HPDE6-E6E7 (cell line): ENCODE measurements around the gene BCORL1.

Source experiments
- DNase-seq: peaks from one replicate; pipeline ENCODE4 v3.0.0; 2011; ENCODE audit warnings: missing footprints; ENCODE audit errors: extremely low spot score

The BCORL1 gene

GRCh38 chrX:129961180-129962083 is 21.0 kb upstream of the BCORL1 start:
- no peak for DNase-seq

- DNase-seq, result no peak
Observed at GRCh38 chrX:129963729-129964128, 18.7 kb upstream of the BCORL1 start.

- DNase-seq, result no peak
Observed at GRCh38 chrX:129965166-129965565, 17.3 kb upstream of the BCORL1 start.

DNA sequence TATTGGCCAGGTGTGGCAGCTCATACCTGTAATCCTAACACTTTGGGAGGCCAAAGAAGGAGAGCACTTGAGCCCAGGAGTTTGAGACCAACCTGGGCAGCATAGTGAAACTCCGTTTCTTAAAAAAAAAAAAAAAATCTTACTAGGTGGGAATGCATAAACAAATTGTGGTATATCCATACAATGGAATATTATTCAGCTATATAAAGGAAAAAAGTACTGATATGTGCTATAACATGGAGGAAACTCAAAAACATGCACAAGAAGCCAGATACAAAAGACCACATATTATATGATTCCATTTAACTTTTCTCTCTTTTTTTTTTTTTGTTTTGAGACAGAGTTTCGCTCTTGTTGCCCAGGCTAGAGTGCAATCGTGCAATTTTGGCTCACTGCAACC is 13.5 kb upstream of the BCORL1 start:
- no peak for DNase-seq

DNA sequence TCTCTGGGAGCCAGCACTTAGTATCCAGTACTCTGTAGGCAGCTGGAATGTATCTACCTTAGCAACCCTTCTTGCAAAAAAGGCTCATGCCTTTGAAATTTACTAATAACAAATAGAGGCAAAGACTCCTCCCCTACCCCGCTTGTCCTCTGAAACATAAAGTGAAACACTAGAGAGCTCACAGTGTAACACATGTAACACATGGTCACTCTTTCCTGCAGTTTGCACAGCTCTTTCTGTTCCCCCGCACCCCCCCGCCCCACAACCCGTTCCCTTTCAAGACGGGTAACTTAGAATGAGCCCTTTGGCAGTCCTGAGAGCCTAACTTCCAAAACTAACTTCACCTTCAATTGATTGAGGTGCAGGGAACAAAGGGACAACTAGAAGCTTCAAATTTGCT is 6.0 kb upstream of the BCORL1 start:
- DNase-seq, result no peak

DNA sequence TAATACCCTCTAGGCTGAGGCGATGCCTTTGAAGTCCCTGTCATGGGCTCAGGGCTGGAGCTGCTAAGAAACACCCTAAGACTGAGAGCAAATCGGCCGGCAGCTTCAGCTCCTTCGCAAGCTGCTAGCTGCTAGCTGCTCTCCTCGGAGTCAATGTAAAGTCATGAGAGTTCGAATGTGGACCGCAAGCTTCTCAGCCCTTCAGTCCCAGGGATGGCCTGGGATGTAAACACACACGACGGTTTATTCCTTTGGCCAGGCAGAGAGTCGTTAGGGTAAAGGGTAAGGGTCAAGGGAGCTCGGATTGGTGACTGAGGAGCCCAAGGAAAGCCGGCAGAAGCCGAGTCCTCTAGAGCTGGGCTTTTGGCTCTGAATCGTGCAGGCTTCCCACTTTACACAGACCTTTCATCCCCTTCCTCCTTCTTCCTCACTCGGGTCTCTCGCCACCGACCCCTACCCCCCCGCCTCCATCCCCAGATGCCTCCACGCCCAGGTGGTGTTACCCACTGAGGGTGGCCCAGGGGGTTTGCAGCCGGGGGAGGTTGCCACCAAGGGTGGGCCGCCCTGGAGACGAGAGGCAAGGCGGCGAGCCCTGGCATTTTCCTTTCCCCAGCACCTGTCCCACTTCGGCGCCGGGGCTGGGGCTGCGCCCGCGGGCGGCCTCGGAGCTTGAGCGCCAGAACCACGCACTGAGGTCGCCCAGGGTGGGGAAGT is 3.1 kb upstream of the BCORL1 start:
- no peak for DNase-seq

- no peak for DNase-seq
Observed at GRCh38 chrX:129980001-129980401, 2.4 kb upstream of the BCORL1 start.

DNA sequence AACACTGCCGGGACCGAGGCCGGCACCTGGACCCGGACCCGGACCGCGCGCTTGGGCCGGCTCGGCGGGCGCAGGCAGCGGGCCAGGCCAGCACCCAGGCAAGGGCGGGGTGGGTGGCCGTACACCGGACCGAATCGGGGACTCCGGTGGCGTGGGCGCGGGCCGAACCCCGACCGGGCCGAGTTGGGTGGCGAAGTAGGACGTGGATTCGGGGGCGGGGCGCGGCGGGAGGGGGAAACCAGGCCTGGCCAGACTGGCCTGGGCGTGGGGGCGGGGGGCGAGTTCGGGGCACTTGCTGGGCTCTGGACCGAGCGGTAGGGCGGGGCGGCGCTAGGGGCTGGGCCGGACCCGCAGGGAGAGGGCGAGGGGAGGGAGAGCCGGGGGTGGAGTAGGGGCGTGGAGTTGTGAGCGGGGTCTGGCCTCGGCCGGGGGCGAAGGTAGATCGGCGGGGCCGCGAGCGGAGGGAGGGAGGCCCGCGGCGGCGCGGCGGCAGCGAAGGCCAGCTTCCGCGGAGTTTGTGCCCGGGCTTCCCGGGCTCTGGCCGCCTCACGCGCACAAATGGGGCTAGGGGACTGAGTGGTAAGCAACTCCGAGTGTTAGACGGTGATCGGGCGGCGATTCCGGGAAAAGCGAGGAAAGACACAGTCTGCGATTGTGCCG is 1.8 kb upstream of the BCORL1 start:
- no peak for DNase-seq

DNA sequence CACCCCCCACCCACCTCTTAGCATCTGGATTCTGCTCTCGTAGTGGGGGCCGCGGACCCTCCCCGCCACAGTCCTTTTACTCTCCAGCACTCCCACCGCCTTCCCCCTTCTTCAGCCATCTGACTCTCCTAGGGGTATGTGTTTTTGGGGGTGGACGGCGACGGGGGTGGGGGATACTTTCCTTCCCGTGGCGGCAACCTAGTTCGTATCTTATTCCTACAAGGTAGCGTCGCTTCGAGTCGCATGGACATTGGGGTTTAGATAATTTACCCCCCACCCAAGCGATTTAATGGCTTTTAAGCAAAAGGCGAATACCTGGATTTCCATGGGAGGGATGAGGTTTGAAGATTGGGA is 1.3 kb upstream of the BCORL1 start:
- DNase-seq, result no peak

DNA sequence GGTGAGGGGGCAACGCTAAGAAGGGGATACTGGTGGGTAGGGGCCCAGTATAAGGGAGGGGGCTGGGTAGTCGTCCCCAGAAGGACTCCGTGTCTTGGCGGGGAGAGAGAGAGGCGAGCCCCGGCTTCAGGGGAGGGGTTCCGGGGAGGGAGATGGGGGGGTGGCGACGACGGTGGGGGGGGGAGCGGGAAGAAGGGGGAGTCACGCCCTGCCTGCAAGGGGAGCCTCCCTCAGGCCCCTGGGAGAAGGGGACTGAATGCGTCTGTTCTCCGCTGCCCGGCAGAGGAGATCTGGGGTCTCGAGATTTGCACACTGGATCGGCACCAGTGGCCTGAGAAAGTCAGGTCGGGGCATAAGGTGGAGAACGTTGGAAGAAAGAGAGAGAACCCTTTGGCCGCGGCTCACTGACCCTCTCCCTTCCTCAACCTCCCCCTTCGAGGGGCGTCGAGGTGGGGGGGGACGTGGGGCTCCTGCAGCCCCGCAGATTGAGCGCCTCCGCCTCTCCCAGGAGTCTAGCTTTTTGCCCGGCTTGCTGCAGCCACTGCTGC is 609 bp upstream of the BCORL1 start:
- DNase-seq, result no peak

GRCh38 chrX:129983575-129984110 is 1.2 kb downstream of the BCORL1 start:
- no peak for DNase-seq

DNA sequence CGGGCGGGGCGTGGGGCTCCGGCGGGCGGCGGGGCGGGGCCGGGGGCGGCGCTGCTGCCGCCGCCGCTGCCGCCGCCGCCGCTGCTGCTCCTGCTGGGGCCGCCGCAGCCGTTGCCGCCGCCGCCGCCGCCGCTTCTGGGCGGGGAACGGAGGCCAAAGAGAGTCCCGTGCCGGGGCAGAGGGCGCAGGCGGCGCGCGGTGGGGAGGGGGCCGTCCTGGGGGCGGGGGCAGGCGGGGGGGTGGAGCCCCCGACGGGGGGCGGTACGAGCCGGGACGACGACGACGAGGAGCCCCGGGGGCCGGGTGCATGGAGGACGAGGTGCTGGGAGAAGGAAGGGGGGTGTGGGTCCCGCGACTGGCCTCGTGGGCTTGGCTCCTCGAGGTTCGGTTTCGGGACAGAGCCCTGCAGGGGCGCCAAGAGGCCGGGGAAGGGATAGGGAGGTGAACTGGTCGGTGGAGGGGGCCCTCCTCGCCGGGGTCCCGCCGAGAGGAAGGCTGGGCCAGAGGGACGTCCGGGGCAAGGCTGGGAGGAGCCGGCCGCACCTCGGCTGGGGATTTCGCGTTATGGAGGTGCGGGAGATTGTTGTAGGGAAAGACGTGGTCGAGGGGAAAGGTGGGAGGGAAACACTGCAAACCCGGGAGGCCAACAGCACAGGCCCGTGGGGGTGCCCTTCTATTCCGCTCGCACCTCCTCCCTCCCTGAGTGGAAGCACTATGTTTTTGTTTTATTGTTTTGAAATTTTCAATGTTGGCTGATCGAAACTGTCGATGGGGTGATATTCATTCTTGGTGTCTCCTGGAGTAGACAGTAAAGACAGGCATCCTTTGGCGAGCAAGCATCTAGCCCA is 1.9 kb downstream of the BCORL1 start:
- no peak for DNase-seq

DNA sequence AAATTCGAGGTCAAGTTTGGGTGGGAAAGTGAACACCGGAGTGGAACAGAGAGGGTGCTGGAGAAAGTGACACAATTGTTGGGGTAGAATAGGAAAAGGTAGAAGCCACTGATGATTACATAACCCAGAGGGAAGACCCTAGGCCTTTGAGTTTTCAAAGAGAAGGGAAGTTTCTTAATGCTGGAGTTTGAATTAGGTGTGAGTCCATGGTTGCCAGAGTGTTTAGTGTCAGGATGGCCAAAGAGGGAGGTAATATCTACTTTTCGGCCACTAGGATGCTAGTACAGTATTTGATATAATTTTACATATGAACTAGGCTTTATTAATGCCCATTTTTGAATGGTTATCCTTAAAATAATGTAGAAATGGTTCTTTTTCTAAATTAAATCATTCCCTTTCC is 5.4 kb downstream of the BCORL1 start:
- DNase-seq, result no peak

- no peak for DNase-seq
Observed at GRCh38 chrX:129992181-129992580, 9.7 kb downstream of the BCORL1 start.

- no peak for DNase-seq
Observed at GRCh38 chrX:129996120-129996519, 13.7 kb downstream of the BCORL1 start.

GRCh38 chrX:129997086-129997485 is 14.7 kb downstream of the BCORL1 start:
- DNase-seq, result no peak

DNA sequence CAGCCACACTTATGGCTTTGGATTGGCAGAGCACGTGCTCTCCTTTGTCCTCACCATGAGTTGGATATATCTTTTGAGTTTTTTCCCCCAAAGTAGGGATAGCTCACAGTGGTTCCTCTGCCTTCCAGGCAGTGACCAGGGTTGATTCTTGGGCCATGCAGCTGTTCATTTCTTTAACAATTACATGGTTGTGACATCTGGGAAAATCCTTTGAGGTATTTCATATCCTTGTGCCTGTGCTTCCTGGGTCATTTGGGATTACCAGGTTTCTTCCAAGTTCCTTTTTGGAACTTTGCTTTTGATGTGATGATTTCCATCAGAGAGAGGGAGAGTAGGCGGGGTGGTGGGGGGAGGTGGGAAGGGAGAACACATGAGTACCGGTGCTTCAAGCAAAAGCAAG is 15.6 kb downstream of the BCORL1 start:
- no peak for DNase-seq

GRCh38 chrX:130001893-130002292 is 19.5 kb downstream of the BCORL1 start:
- no peak for DNase-seq

DNA sequence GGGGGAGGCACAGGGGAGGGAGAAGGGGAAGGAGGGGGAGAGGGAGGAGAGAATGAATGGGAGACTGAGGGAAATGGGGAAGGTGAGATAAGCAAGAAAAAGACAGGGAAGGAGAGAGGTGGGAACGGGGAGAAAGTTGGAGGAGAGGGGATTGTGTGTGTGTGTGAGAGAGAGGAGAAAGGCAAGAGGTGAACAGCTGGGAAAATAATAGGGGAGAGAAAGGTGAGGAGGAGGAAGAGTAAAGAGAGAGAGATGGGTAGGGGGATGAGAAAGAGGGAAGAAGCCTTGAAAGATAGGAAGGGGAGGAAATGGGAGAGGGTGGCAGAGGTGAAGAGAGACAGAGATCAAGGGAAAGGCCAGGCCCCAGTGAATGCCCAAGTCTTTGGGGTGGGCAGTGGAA is 20.1 kb downstream of the BCORL1 start:
- DNase-seq, result no peak

GRCh38 chrX:130005089-130005807 is 22.8 kb downstream of the BCORL1 start:
- DNase-seq, result no peak
